Sigmoid colon (tissue), 7 donors: Measurements from ENCODE around the gene TMEM255B. TPM values are rescaled to one million over a fixed set of nuclear protein-coding genes. Genes with fewer than 3 reads are reported as not detected.

Experiments
- DNase-seq: peaks from one replicate; pipeline ENCODE4 v3.0.0-alpha.2; 2019
- H3K27ac ChIP-seq, 4 donors: fragments of 200-600 bp; sonication (generic); one replicate each; pipeline ENCODE4 v1.5.1; 2016 to 2019; ENCODE audit warnings: mild to moderate bottlenecking in 1 of 4
- H3K27me3 ChIP-seq, 3 donors: fragments of 200-600 bp; sonication (generic); one replicate each; pipeline ENCODE4 v1.5.1; 2019; ENCODE audit warnings: mild to moderate bottlenecking in 1 of 3
- H3K36me3 ChIP-seq, 4 donors: fragments of 200-600 bp; sonication (generic); one replicate each; pipeline ENCODE4 v1.5.1; 2016 to 2019
- H3K4me1 ChIP-seq, 4 donors: fragments of 200-600 bp; sonication (generic); one replicate each; pipeline ENCODE4 v1.5.1; 2017 to 2019
- H3K4me3 ChIP-seq, 4 donors: fragments of 200-600 bp; sonication (generic); one replicate each; pipeline ENCODE4 v1.5.1; 2017 to 2019; ENCODE audit warnings: mild to moderate bottlenecking in 2 of 4, moderate library complexity in 1 of 4
- H3K9me3 ChIP-seq, 4 donors: fragments of 200-600 bp in 3 of 4; sonication (generic) in 3 of 4; one replicate each; pipeline versions ENCODE4 v1.5.1 to v1.6.1; 2013 to 2019
- EP300 ChIP-seq, 4 donors: sonication (generic); formaldehyde crosslinking; IDR thresholded peaks; one replicate each; pipeline ENCODE4 v1.6.1; 2017; ENCODE audit warnings: antibody characterized with exemption in 4 of 4
- POLR2A ChIP-seq, 2 donors: fragments of 450-650 bp; IDR thresholded peaks; one replicate each; pipeline ENCODE4 v1.6.1; 2016; ENCODE audit warnings: antibody characterized with exemption in 2 of 2, mild to moderate bottlenecking in 2 of 2, moderate library complexity in 2 of 2
- POLR2AphosphoS5 ChIP-seq, 4 donors: sonication (generic); formaldehyde crosslinking; IDR thresholded peaks; one replicate each; pipeline ENCODE4 v1.6.1; 2017; ENCODE audit warnings: antibody characterized with exemption in 4 of 4
- WGBS, 2 donors: extraction: QIAGEN DNeasy Blood & Tissue Kit; methylation state at CpG; one replicate each; pipeline ENCODE4 v1.1.7; 2013; 5-methylcytosine and 5-hydroxymethylcytosine counted together
- intact Hi-C: fragments of 100-400 bp; cut with DNase I; formaldehyde crosslinking; loops from one replicate; pipeline ENCODE4 v1.15.1; 2023
- polyA plus RNA-seq, 3 donors: library from polyadenylated mRNA; stranded (reverse); fragments of 200-250 nt; gene quantifications; one replicate each; pipeline ENCODE4 v1.2.3, GENCODE V29; 2013
- total RNA-seq, 4 donors: library from RNA; depleted of rRNA; stranded (reverse); fragments of >200 nt; gene quantifications; one replicate each; pipeline ENCODE4 v1.1.0, GENCODE V29; 2016
- TF ChIP-seq, protein P1 (sequence below), 4 experiments: fragments of 450-650 bp in 3 of 4; fragments of 200-600 bp in 1 of 4; IDR thresholded peaks; one replicate each; pipeline ENCODE4 v1.5.1; 2016 to 2019; ENCODE audit warnings: antibody characterized with exemption in 4 of 4, mild to moderate bottlenecking in 3 of 4, moderate library complexity in 2 of 4
- donor health status: healthy with polysubstance abuse.
- donor health status: Bipolar disorder and iron deficiency.
- donor health status: healthy.

The TMEM255B gene
- total and polyA plus RNA-seq, 7 donors = 0.60 to 11.1 (median 4.3) TPM

DNA sequence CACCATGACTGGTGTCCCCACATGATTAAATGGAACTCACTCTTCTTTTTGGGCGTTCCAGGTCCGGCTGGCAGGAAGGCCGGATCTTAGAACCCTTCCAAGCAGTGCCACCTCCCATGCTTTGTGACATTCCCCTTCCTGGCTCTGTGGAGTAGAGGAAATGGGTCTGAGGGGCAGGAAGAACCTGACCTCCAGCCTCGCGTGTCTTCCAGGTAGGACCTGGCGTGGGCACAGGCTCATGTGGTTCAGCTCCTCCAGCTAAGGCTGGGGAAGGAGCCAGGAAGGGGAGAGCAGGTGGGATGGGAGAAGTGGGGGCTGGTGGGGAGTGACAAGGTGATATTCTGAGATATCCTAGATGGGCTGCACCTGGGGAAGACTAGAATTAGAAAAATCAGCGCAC lies 2.1 kb downstream of the TMEM255B start:
- peaks cover 0 to 20% (median 17%) of the 10 kb centered on the region in 4 donors for H3K4me1 ChIP-seq
- no peak for TF ChIP-seq POLR2AphosphoS5 (IDR thresholded peaks at IDR 0.05)
- no peak overlapping the region for H3K4me3 ChIP-seq
- DNase-seq = no peak
- WGBS, 2 donors = 85 to 93% methylated on average over 7 of the region's 7 CpGs
- no peaks in the 10 kb centered on the region for H3K9me3 ChIP-seq
- H3K27ac ChIP-seq = no peak overlapping the region
- intact Hi-C loops = no loop called here
- no peaks in the 10 kb centered on the region for H3K36me3 ChIP-seq
- H3K27me3 ChIP-seq = peaks cover 0 to 27% (median 8%) of the 10 kb centered on the region in 3 donors

DNA sequence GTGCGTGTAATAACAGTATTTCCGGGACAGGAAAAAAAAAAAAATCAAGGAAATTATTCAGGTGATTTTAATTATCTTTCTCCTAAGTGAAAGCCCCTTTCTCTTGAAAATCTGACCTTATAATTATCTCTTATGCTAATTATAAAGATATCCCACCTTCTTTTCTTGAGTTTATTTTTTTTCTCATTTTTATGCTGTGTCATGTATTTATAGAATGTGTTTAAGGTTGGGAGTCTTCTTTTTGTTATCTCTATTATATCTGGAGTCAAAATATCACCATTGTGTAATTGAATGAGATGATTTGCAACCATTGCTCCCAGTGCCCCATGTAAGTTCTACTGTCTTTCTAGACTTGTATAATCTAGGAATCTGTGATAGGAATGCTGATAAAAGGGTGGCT lies 3.0 kb downstream of the TMEM255B start:
- no peak for DNase-seq
- peaks cover 0 to 20% (median 17%) of the 10 kb centered on the region in 4 donors for H3K4me1 ChIP-seq
- 84 to 86% methylated on average over 2 of the region's 2 CpGs for WGBS, 2 donors
- no peaks in the 10 kb centered on the region for H3K36me3 ChIP-seq
- no peak overlapping the region for H3K4me3 ChIP-seq
- intact Hi-C loops = no loop called here
- TF ChIP-seq POLR2AphosphoS5 (IDR thresholded peaks at IDR 0.05) (no peak), EP300 (IDR thresholded peaks at IDR 0.05) (no peak), POLR2A (IDR thresholded peaks at IDR 0.05) (no peak)
- TF ChIP-seq, protein P1, sequence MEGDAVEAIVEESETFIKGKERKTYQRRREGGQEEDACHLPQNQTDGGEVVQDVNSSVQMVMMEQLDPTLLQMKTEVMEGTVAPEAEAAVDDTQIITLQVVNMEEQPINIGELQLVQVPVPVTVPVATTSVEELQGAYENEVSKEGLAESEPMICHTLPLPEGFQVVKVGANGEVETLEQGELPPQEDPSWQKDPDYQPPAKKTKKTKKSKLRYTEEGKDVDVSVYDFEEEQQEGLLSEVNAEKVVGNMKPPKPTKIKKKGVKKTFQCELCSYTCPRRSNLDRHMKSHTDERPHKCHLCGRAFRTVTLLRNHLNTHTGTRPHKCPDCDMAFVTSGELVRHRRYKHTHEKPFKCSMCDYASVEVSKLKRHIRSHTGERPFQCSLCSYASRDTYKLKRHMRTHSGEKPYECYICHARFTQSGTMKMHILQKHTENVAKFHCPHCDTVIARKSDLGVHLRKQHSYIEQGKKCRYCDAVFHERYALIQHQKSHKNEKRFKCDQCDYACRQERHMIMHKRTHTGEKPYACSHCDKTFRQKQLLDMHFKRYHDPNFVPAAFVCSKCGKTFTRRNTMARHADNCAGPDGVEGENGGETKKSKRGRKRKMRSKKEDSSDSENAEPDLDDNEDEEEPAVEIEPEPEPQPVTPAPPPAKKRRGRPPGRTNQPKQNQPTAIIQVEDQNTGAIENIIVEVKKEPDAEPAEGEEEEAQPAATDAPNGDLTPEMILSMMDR (IDR thresholded peaks at IDR 0.05) = no peak
- no peaks in the 10 kb centered on the region for H3K9me3 ChIP-seq
- no peak overlapping the region for H3K27ac ChIP-seq
- peaks cover 0 to 27% (median 8%) of the 10 kb centered on the region in 3 donors for H3K27me3 ChIP-seq

DNA sequence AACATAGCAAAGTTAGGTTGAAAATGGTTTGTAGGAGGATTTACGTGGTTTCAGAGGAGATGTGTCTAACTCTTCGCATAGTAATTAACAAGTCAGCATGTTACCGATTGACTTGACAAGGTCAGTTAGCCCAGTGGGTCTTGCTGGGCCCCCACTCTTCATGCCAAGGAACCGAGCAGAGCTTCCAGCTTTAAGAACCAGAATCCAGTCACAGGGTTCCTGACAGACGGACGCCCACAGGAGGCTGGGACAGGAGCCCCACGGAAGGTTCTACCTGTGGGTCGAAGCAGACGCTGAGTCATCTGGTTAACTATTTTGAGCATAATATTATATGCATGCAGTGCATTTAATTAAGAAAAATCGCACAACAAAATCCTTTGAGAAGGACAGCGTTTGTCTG lies 3.5 kb downstream of the TMEM255B start:
- H3K4me3 ChIP-seq = no peak overlapping the region
- H3K27me3 ChIP-seq = peaks cover 0 to 27% (median 8%) of the 10 kb centered on the region in 3 donors
- H3K36me3 ChIP-seq = no peaks in the 10 kb centered on the region
- peaks cover 0 to 20% (median 17%) of the 10 kb centered on the region in 4 donors for H3K4me1 ChIP-seq
- intact Hi-C loops = no loop called here
- 85 to 91% methylated on average over 11 of the region's 11 CpGs for WGBS, 2 donors
- peak; percentile 17 for DNase-seq
- H3K9me3 ChIP-seq = no peaks in the 10 kb centered on the region
- TF ChIP-seq, protein P1 (IDR thresholded peaks at IDR 0.05) = no peak
- TF ChIP-seq POLR2A (IDR thresholded peaks at IDR 0.05) (no peak), EP300 (IDR thresholded peaks at IDR 0.05) (no peak), POLR2AphosphoS5 (IDR thresholded peaks at IDR 0.05) (no peak)
- no peak overlapping the region for H3K27ac ChIP-seq

DNA sequence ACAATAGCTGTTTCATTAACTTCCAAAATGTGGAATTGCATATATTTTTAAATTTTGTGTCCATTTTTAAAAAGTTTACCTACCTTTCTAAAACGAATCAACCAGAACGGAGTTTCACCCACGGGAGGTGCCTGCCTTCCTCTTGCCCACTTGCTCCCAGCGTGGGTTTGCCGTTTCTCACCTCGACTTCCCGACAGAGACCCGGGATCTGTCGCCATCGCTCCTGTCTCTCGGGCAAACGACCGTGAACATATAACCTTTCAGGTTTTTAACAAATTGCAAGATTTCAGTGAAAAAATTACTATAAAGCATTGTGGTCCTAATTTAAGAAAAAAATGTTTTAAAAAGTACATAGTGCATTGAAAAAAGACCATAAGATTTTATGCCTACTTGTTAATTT lies 4.2 kb downstream of the TMEM255B start:
- Histone ChIP-seq H3K36me3 (no peaks in the 10 kb centered on the region), H3K27ac (no peak overlapping the region), H3K9me3 (no peaks in the 10 kb centered on the region), H3K4me3 (no peak overlapping the region), H3K27me3 (peaks cover 0 to 27% (median 8%) of the 10 kb centered on the region in 3 donors), H3K4me1 (peaks cover 0 to 16% (median 14%) of the 10 kb centered on the region in 4 donors)
- intact Hi-C loops = no loop called here
- WGBS, 2 donors = 90 to 93% methylated on average over 13 of the region's 13 CpGs
- DNase-seq = peak; percentile 43
- TF ChIP-seq POLR2A (IDR thresholded peaks at IDR 0.05) = no peak
- no peak for TF ChIP-seq EP300 (IDR thresholded peaks at IDR 0.05)
- TF ChIP-seq, protein P1 (IDR thresholded peaks at IDR 0.05) = no peak
- no peak for TF ChIP-seq POLR2AphosphoS5 (IDR thresholded peaks at IDR 0.05)

- DNase-seq = peak; percentile 54
- Histone ChIP-seq H3K27ac (no peak overlapping the region), H3K9me3 (no peaks in the 10 kb centered on the region), H3K36me3 (no peaks in the 10 kb centered on the region), H3K4me1 (peaks cover 0 to 9% (median 8%) of the 10 kb centered on the region in 4 donors), H3K4me3 (no peak overlapping the region), H3K27me3 (peaks cover 0 to 27% (median 8%) of the 10 kb centered on the region in 3 donors)
- 78 to 85% methylated on average over 25 of the region's 25 CpGs for WGBS, 2 donors
- TF ChIP-seq, protein P1 (IDR thresholded peaks at IDR 0.05) = no peak
- TF ChIP-seq POLR2AphosphoS5 (IDR thresholded peaks at IDR 0.05) (no peak), POLR2A (IDR thresholded peaks at IDR 0.05) (no peak), EP300 (IDR thresholded peaks at IDR 0.05) (no peak)
- intact Hi-C loops = no loop called here
These were observed 5.2 kb downstream of the TMEM255B start for GRCh38 chr13:113763961-113764792.
